ENCODE data around the gene TPP2. TPM values are rescaled to one million over a fixed set of nuclear protein-coding genes. Genes with fewer than 3 reads are reported as not detected.

The TPP2 gene
- total and polyA plus RNA-seq, 9 of the 15 experiments (the other 6 are each of a cell fraction or from before 2014, with no cell fraction given): 18.8 to 87.7 (median 55.9) TPM

DNA sequence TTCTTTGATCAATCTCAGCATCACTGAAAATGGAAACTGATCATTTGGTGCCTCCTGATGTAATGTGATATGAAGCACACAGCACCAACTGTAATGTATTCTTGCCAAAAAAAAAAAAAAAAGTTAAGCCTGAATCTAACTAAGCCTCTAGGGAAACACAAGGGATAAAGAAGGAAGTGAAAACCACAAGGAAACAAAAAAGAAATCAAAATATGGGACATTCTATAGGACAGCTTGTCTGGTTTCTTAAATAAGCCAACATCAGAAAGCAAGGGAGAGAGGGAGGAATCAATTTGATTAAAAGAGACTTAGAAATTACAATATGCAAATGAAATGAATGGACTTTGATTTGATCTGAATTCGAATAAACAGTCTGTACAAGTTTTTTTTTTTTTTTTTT, 118.7 kb downstream of the TPP2 start:
- Histone ChIP-seq H3K27ac (ENCODE audit: extremely low read depth, low read depth, low read length) (no peak overlapping the region), H3K9me3 (replicated peaks; ENCODE audit: control insufficient read depth, insufficient read depth, low read depth, low read length) (no peaks in the 10 kb centered on the region), H3K9ac (ENCODE audit: insufficient read depth in 1 of 2, low read depth in 2 of 2, low read length in 2 of 2) (no peak overlapping the region), H3K36me3 (ENCODE audit: control insufficient read depth, insufficient read depth, low read length) (no peaks in the 10 kb centered on the region), H3K4me2 (ENCODE audit: insufficient read depth, low read length) (no peak overlapping the region), H3K27me3 (ENCODE audit: control insufficient read depth in 2 of 2, insufficient read depth in 2 of 2, low read length in 2 of 2) (no peaks in the 10 kb centered on the region), H3K79me2 (ENCODE audit: control insufficient read depth, insufficient read depth, low read length) (no peaks in the 10 kb centered on the region), H3K4me3 (no peak overlapping the region), H4K20me1 (replicated peaks; ENCODE audit: control insufficient read depth, insufficient read depth, low read length) (no peaks in the 10 kb centered on the region), H2AFZ (ENCODE audit: low read depth, low read length) (no peak overlapping the region), H3K4me1 (replicated peaks in 1 of 2; ENCODE audit: control insufficient read depth in 2 of 2, insufficient read depth in 2 of 2, low read length in 2 of 2) (no peaks in the 10 kb centered on the region), H3K9me1 (ENCODE audit: control insufficient read depth, insufficient read depth, low read length) (no peaks in the 10 kb centered on the region)
- no peak for FAIRE-seq
- intact Hi-C loops (cut with micrococcal nuclease): no loop called here
- CTCF ChIA-PET (ENCODE audit: low intra/inter-chr PET ratio): no interaction called here
- in situ Hi-C loops (cut with MboI): no loop called here
- WGBS (ENCODE audit: insufficient coverage, low coverage, missing lambda C conversion rate): 17% methylated on average over 1 of the region's 1 CpG
- DNase-seq (ENCODE audit: extremely low read depth in 1 of 4, low spot score in 3 of 4): no peak
- POLR2A ChIA-PET: no interaction called here
- ATAC-seq: no peak
- TF ChIP-seq FOS (IDR thresholded peaks at IDR 0.05; ENCODE audit: extremely low read depth, insufficient read length): no peak
- TF ChIP-seq RBM25 (IDR thresholded peaks at IDR 0.05; ENCODE audit: low read depth, low read length, severe bottlenecking): no peak
- TF ChIP-seq KDM2B (CRISPR knock-in tag; IDR thresholded peaks at IDR 0.05): no peak
- no peak for TF ChIP-seq YY1 (IDR thresholded peaks at IDR 0.05; ENCODE audit: borderline replicate concordance in 1 of 3, control insufficient read depth in 1 of 3, extremely low read depth in 1 of 3, insufficient read depth in 3 of 3, insufficient read length in 1 of 3, insufficient replicate concordance in 2 of 3, low read depth in 1 of 3, low read length in 2 of 3)
- no peak for TF ChIP-seq EWSR1 (IDR thresholded peaks at IDR 0.05; ENCODE audit: borderline replicate concordance, low read depth, partially characterized antibody)
- TF ChIP-seq, protein P1, sequence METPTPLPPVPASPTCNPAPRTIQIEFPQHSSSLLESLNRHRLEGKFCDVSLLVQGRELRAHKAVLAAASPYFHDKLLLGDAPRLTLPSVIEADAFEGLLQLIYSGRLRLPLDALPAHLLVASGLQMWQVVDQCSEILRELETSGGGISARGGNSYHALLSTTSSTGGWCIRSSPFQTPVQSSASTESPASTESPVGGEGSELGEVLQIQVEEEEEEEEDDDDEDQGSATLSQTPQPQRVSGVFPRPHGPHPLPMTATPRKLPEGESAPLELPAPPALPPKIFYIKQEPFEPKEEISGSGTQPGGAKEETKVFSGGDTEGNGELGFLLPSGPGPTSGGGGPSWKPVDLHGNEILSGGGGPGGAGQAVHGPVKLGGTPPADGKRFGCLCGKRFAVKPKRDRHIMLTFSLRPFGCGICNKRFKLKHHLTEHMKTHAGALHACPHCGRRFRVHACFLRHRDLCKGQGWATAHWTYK (CRISPR knock-in tag; IDR thresholded peaks at IDR 0.05): no peak
- TF ChIP-seq COPS2 (conservative IDR thresholded peaks at IDR 0.05): no peak
- no peak for TF ChIP-seq NCOA6 (IDR thresholded peaks at IDR 0.05)
- TF ChIP-seq HNRNPL (IDR thresholded peaks at IDR 0.05; ENCODE audit: low read depth, low read length): no peak
- no peak for TF ChIP-seq ESRRB (CRISPR knock-in tag; IDR thresholded peaks at IDR 0.05; ENCODE audit: borderline replicate concordance)
- TF ChIP-seq ZBTB12 (CRISPR knock-in tag; IDR thresholded peaks at IDR 0.05): no peak
- no peak for TF ChIP-seq POLR2AphosphoS5 (IDR thresholded peaks at IDR 0.05; ENCODE audit: control insufficient read depth, insufficient read depth, low read depth, low read length)
- no peak for TF ChIP-seq ZC3H11A (IDR thresholded peaks at IDR 0.05; ENCODE audit: low read depth, low read length)
- BruUV-seq (replicated peaks): no TSS peak

All from K562 (cell line).